ENCODE data around the gene TMPRSS11E.
A peak's percentile ranks its signal among the peaks of the same experiment; 100 is the strongest.
"Not testable (repeated sequence)": the region's sequence is repeated elsewhere in the genome, so short reads cannot be mapped to it uniquely, and the experiment has no call there.

The TMPRSS11E gene

GRCh38 chr4:68462691-68463090 lies 15.4 kb downstream of the TMPRSS11E start:
- no peak for DNase-seq (ENCODE audit: low read depth)

GRCh38 chr4:68463796-68464195 lies 16.5 kb downstream of the TMPRSS11E start:
- no peak for DNase-seq (ENCODE audit: low read depth)

- no peak for DNase-seq (ENCODE audit: low read depth)
Measured at GRCh38 chr4:68465058-68465457, 17.8 kb downstream of the TMPRSS11E start.

- peak; percentile 17 for DNase-seq (ENCODE audit: low read depth)
Measured at GRCh38 chr4:68466185-68466584, 18.9 kb downstream of the TMPRSS11E start.

GRCh38 chr4:68466751-68467150 lies 19.5 kb downstream of the TMPRSS11E start:
- DNase-seq (ENCODE audit: low read depth): no peak

- DNase-seq (ENCODE audit: low read depth): no peak
Measured at GRCh38 chr4:68469482-68469881, 22.2 kb downstream of the TMPRSS11E start.

- DNase-seq (ENCODE audit: low read depth): peak; percentile 23
Measured at GRCh38 chr4:68476191-68476590, 28.9 kb downstream of the TMPRSS11E start.

GRCh38 chr4:68489338-68489737 lies 42.1 kb downstream of the TMPRSS11E start:
- DNase-seq (ENCODE audit: low read depth): no peak

- no peak for DNase-seq (ENCODE audit: low read depth)
Measured at GRCh38 chr4:68490826-68491457, 43.7 kb downstream of the TMPRSS11E start.

- DNase-seq (ENCODE audit: low read depth): no peak
Measured at GRCh38 chr4:68494688-68495087, 47.4 kb downstream of the TMPRSS11E start.

GRCh38 chr4:68498413-68499007 lies 51.2 kb downstream of the TMPRSS11E start:
- DNase-seq (ENCODE audit: low read depth): peak; percentile 42

GRCh38 chr4:68499021-68499420 lies 51.8 kb downstream of the TMPRSS11E start:
- DNase-seq (ENCODE audit: low read depth): no peak

- not testable (repeated sequence) for DNase-seq (ENCODE audit: low read depth)
Measured at GRCh38 chr4:68503462-68503861, 56.2 kb downstream of the TMPRSS11E start.

- DNase-seq (ENCODE audit: low read depth): not testable (repeated sequence)
Measured at GRCh38 chr4:68504836-68505235, 57.6 kb downstream of the TMPRSS11E start.

- DNase-seq (ENCODE audit: low read depth): not testable (repeated sequence)
Measured at GRCh38 chr4:68505452-68505851, 58.2 kb downstream of the TMPRSS11E start.

- DNase-seq (ENCODE audit: low read depth): no peak
Measured at GRCh38 chr4:68518889-68519288, 71.6 kb downstream of the TMPRSS11E start.

GRCh38 chr4:68520985-68521384 lies 73.7 kb downstream of the TMPRSS11E start:
- DNase-seq (ENCODE audit: low read depth): no peak

- not testable (repeated sequence) for DNase-seq (ENCODE audit: low read depth)
Measured at GRCh38 chr4:68522232-68522631, 75.0 kb downstream of the TMPRSS11E start.

- DNase-seq (ENCODE audit: low read depth): no peak
Measured at GRCh38 chr4:68535974-68536373, 88.7 kb downstream of the TMPRSS11E start.

- DNase-seq (ENCODE audit: low read depth): no peak
Measured at GRCh38 chr4:68536375-68536774, 89.1 kb downstream of the TMPRSS11E start.

- DNase-seq (ENCODE audit: low read depth): not testable (repeated sequence)
Measured at GRCh38 chr4:68542742-68543141, 95.5 kb downstream of the TMPRSS11E start.
